GM18873 (cell line): ENCODE measurements around the gene SIN3A.
A peak's percentile ranks its signal among the peaks of the same experiment; 100 is the strongest.
"Not testable (repeated sequence)": the region's sequence is repeated elsewhere in the genome, so short reads cannot be mapped to it uniquely, and the experiment has no call there.

Experiments used
- ATAC-seq: cut with Tn5 transposase; IDR thresholded peaks from one replicate; pipeline ENCODE4 v1.9.1; 2021; ENCODE audit warnings: mild to moderate bottlenecking, moderate library complexity, moderate number of reproducible peaks; ENCODE audit not compliant: unreplicated experiment, low FRiP score

SIN3A gene

DNA sequence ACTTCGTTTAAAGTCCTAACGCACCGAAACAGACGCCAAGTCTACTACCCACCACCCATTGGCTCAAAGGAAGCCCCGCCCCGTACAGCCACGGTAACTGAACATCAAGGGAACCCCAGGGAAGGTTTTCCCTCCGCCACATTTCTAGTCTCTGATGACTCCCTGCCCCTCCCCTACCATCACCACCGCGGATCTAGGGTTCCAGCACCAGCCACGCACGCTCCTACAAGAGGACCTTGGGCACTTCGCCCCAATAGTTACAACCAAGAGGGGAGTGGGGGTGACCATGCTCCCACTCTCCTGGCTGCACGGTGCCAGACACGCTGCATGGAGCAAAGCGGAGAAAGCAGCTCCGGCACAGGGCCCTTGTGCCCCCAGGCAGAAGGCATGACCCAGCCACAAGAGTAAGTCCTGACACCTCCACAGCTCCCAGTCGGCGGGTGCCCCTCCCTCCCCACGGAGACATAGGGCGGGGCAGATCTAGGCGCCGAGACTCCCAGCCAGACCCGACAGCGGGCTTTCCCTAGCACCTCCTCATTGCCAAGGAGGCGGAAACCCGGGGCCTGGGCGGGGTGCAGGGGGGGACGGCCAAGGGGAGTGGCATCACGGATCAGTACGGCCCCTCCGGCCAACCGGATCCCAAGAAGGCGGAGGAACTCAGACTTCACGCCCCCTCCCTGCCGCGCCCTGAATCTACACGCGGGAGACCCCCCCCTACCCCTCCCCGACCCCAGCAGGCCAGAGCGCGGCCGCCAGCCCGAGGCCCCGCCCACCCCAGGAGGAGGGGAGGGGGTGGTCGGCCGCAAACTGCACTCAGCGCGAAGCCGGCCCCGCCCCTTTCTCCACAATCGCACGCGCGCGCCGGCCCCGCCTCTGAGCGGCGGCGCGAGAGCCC, 936 bp downstream of the SIN3A start:
- ATAC-seq: peak; percentile 14

DNA sequence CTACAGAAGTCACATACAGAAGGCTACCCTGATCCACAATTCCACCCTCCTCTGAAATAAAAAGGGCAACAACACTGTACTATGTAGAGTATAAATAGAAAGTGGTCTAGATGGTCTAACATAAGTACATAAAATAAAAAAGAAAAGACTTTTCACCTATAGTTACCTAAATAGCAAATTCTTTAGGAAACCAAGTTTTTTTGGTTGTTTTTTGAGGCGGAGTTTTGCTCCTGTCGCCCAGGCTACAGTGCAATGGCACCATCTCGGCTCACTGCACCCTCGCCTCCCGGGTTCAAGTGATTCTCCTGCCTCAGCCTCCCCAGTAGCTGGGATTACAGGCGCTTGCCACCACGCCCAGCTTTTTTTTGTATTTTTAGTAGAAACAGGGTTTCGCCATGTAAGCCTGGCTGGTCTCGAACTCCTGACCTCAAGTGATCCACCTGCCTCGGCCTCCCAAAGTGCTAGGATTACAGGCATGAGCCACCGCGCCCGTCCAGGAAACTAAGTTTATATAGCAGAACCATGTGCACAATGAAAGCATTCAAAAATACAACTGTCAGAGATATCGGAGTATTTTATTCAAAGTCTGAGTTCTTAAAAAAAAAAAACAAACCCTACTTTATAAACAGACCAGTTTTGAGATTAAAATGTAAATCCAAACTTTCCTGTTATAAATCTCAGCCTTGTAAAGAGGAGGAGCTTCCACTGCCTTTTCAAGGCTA, 1.7 kb downstream of the SIN3A start:
- ATAC-seq: no peak

DNA sequence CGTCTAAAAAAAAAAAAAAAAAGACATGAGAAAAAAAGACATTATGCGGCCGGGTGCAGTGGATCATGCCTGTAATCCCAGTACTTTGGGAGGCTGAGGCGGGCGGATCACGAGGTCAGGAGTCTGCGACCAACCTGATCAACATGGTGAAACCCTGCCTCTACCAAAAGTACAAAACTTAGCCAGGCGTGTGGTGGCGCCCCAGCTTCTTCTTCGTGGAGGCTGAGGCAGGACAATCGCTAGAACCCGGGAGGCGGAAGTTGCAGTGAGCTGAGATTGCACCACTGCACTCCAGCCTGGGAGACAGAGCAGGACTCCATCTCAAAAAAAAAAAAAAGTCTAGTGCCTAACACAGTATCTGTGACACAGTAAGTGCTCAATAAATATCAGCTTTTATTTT, 3.3 kb downstream of the SIN3A start:
- not testable (repeated sequence) for ATAC-seq

DNA sequence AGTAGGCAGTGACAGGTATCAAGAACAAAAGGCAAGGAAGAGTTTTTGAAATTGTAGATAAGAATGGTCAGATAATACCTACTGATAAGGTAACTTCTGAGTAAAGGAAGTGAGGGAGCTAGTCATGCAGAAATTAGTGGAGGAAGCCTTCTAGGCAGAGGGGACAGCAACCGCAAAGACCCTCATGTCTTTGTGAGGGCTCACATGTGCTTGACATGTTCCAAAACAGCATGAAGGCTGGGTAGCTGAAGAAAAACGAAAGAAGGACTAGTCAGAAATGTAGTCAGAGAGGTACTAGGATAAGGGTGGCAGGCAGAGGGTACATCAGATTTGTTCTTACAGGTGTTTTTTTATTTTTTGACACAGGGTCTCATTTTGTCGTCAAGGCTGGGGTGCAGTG, 5.3 kb downstream of the SIN3A start:
- ATAC-seq: no peak

DNA sequence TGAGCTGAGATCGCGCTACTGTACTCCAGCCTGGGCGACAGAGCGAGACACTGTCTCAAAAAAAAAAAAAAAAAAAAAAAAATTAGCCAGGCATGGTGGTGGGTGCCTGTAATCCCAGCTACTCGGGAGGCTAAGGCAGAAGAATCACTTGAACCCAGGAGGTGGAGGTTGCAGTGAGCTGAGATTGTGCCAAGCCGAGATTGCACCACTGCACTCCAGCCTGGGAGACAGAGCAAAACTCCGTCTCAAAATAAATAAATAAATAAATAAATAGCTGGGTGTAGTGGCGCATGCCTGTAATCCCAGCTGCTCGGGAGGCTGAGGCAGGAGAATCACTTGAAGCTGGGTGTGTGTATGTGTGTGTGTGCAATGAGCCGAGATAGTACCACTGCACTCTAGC, 6.2 kb downstream of the SIN3A start:
- ATAC-seq: not testable (repeated sequence)

DNA sequence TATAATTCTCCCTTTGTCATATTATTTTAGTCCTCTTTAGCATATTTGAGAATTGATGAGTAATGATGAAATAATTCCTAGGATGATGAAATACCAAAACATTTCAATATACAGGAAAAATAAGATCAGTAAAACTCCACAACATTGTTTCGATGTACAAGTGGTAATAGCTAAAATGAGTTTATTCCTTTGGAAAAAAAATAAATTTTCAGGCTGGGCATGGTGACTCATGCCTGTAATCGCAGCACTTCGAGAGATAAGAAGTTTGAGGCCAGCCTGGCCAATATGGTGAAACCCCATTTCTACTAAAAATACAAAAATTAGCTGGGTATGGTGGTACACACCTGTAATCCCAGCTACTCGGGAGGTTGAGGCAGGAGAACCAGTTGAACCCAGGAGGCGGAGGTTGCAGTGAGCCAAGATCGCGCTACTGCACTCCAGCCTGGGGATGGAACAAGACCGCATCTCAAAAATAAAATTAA, 7.5 kb downstream of the SIN3A start:
- not testable (repeated sequence) for ATAC-seq

DNA sequence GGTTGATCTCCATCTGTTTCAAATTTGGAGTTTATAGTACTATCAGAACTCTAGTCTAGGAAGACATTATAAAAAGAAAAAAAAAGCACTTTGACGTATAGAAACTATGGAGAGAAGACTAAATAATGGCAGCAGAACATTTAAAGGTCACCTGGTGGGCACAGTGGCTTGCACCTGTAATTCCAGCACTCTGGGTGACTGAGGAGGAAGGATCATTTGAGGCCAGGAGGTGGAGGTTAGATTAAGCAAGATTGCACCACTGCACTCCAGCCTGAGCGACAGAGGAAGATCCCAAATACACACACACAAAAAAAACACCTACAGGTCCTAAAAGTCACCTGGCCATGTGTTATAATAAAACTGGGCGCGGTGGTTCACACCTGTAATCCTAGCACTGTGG, 13.8 kb downstream of the SIN3A start:
- no peak for ATAC-seq

DNA sequence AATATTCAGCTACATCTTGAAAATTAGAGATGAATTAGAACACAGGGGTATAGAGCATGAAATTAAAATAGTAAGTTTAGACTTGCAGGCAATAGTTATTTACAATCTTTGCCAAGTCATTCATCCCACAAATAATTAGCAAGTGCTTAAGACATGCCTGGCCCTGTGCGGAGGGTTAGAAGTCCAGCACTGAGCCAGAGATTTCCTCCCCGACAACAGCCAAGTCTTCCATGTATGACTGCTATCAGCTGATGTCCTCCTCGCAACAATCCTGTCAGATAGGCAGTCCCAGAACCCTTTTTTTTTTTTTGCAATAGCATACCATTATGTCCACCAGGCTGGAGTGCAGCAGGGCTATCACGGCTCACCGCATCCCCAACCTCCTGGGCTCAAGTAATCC, 14.6 kb downstream of the SIN3A start:
- no peak for ATAC-seq

DNA sequence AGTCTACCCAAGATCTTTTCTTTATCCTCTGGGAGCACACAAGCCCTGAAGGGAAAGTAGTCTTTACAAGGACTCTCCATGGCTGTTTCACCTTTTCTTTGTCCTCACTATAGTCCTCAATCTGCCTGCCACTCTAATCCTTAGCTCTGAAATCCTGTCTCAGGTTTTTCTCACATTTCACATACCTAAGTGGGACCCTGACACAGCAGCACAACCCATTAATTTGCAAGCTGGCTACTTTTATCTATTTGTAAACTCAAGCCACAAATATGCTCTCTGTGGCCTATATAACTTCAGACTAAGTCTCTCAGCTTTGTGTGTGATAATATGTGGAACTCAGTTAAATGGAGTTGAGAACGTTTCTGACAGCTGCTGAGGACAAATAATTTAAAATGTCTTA, 19.8 kb downstream of the SIN3A start:
- ATAC-seq: no peak

DNA sequence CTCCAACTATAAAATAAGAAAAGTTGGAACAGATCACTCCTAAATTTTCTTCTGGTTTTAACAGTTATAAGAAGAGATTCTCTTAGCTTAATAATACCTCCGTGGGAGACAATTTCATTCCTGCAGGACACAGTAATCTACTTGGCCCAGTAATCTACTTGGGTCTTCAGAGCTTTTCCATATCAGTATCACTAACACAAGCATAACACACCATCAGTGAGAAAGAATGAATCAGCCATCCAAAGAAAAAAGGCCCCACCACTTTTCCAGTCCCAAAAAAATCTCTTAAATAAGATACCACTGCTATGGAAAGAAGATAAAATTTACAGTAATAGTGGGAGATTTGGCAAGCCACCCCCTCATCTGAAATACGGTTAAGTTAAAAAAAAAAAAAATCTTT, 20.2 kb downstream of the SIN3A start:
- no peak for ATAC-seq

DNA sequence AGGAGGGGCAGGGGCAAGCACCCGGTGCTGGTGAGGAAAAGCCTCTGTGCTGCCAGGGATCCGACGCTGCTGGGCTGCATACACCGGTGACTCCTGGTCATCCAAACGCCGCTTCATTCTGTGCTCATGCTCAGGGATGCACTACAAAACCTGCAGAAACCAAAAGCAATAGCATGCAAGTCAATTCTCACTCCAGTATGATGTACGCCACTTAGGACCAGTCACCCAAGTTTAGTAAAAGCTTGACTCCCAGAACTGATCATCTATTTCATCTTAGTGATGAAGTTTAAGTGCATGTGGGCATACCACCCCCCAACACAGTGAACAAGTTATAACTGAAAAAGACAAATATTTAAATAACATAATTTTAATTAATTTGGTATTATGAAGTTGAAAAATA, 21.2 kb downstream of the SIN3A start:
- no peak for ATAC-seq

DNA sequence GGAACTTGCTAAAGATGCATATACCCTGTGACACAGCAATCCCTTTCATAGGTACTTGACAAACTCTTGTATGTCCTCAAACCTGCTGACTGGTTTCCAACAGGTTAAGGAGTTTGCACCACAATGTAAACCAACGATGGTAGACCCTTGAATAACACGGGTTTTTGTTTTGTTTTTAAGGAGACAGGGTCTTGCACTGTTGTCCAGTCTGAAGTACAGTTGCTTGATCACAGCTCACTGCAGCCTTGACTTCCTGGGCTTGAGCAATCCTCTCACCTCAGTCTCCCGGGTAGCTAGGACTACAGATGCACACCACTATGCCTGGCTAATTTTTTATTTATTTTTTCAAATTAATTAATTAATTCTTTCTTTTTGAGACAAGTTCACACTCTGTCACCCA, 23.3 kb downstream of the SIN3A start:
- no peak for ATAC-seq

DNA sequence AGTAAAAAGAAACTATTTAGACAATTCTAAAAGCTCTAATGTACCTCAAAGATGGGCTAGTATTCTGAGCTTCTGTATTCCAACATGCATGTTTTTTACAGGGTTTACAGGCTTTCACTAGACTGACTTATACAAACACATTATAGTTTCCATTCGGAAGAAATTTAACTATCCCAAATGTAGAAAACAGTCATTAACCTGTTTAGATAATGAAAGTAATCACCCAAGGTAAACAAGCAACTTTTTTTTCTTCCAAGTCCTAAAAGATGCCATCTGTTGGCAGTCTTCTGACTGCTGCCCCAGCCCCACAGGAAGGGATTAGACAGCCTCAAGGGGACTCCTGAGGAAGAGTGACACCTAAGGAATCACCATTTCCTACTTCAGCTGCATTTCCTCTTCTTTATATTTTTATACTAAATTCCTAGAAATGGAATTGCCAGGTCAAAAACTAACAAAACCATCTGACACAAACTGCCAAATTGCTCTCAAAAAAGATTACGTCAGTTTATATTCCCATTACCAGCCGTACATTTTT, 25.5 kb downstream of the SIN3A start:
- no peak for ATAC-seq

DNA sequence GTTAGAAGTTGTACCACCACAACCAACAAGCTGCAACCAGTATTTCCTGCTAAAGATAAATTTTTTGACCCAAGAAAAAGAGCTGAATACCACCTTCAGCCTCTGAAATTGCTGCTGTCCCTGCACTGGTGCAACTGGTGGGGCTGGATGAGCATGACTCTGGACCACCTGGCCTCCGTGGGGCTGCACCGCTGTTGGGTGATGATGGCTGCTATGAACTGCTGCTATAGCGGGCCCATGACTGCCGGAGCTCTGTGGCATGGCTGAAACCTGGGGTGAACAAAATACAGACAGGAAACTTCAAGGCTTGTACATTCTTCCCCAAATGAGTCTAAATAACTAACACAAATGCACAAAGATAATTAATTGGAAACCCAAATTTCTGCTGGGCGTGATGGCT, 28.9 kb downstream of the SIN3A start:
- ATAC-seq: no peak

DNA sequence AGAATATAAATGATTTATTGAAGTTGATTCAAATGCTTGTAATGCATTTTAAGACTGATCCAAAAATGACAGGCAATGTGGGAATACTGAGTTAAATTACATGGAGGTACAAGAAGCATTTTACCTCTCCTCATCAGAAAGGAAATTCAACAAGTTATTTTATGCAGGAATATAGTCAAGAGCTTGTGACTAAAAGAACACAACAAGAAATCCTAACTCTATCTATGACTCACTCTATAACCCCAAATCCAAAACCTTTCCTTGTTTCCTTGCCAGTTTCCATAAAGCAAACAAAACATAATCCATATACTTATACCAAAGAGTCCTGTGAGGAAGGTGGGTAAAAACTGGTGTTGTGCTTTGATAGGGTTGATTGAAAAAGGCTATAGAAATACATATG, 30.8 kb downstream of the SIN3A start:
- ATAC-seq: no peak

DNA sequence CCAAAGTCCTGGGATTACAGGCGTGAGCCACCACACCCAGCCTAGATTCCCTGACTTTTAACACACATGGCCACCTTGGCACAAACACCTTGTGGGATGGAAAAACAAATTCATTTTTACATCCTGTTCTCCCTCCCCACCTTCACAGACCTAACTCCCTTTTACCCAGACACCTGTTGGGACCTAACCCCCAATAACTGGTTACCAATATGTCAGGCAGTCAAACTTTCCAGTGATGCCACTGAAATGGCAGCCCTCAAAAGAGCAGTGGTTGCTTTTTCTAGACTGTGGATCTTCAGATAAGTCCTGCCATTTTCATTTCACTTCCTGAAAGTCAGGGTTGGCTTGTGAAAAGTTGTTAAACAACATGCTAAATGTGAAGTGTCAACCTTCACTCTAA, 34.9 kb downstream of the SIN3A start:
- no peak for ATAC-seq

DNA sequence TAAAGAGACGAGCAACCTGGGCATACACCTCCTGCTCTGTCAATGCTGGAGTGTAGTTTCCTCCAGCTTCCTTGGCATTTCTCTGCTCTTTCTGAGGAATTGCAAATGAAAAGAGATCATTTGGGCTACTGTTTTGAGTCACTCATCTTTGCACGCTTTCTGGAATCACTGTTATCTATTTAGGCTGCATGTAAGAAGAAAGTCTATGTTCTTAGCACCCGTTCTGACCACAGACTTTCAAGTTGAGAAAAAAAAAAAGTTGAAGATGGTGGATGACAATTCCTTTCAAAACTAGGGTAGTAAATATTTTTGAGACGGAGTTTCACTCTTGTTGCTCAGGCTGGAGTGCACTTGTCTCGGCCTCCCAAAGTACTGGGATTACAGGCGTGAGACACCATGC, 41.3 kb downstream of the SIN3A start:
- no peak for ATAC-seq

DNA sequence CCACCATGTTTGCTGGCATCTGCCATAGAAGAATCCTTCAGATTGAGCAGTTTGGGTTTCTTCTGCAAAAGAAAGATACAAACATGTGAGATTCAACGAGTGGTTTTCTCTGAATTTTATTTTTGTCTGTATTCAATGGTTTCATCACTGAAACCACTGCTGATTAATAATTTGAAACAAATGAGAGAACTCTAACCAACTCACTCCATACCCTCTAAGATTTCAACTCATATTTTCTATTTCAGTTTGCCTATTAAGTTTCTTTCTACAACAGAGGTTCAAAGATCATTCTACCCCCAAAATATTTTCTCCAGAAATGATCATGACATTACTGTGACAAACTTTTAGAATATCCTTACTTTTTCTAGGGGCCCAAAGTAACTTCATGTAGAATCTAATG, 44.4 kb downstream of the SIN3A start:
- no peak for ATAC-seq

DNA sequence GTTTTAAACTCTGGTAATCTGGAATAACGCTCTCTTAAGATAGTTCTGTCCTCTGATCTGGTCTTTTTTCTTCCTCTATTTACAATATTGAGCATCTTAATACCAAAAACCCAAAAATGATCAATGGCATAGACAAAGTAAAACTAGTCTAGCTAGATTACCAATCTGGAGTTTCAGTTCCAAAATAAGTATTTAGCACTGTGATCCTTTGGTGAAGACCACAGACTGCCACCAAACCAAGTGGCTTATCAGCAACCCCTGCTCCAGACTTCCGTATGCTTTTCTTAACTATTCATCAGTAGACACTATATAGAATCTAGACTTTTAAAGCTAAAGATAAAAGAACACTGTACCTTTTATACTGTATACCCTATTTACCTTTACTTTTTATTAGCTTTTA, 47.6 kb downstream of the SIN3A start:
- no peak for ATAC-seq

DNA sequence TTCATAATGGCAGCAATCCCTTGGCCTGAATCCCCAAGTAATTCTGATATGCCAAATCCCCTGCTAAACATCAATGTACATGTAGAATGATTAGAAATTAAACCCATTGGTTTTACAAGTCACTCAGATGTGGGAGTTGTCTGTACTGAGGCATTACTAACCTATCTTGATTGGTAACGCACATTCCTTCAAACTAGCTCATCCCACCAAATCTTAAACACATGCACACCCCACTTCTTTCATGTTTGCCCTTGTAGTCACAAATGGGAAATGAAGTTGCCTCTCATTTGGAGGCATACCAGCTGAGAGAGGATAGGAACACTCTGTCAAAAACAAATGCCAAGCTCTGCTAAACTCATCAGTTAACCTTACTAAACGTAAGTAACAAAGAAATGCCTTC, 54.0 kb downstream of the SIN3A start:
- no peak for ATAC-seq

DNA sequence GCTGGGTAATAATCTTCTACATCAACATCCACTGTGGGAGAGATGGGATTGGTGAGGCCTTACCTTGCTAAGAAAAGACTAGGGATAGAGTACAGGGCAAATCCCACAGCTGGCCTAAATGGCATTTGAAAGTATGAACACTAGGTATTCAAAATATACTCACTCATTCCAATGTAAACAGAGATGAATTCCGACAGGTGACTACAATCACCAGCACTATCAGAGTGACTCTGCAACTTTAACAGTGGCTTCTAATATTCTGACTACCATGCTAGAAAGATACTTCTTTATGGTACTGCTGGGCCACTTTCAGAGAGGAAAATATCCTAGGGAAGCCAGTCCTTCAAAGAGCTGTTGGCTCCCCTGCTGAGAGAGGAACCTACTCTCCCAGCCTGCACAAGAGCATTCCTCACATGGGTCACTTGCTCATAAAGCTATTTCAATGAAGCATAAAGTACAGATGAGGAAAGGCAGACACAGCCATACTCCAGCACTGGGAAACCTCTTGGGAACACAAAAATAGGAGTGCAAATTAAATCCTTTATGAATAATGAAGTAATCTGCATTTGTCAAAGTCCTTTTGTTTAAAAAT, 61.6 kb downstream of the SIN3A start:
- ATAC-seq: no peak
